Bronchial epithelial cell (primary cell): ENCODE measurements around the gene SGPL1. TPM values are rescaled to one million over a fixed set of nuclear protein-coding genes. Genes with fewer than 3 reads are reported as not detected.

Experiments used
- DNase-seq: peaks from one replicate; pipeline ENCODE4 v3.0.0-alpha.2; 2010; ENCODE audit warnings: low read depth
- FAIRE-seq: peaks from 2 replicates; lab custom pipeline; 2011; peaks lifted over from hg19 to GRCh38; lab: Jason Lieb, UNC
- H3K27me3 ChIP-seq: 2 replicates; pipeline ENCODE4 v1.5.1; 2011; ENCODE audit warnings: low read length; ENCODE audit not compliant: control insufficient read depth, insufficient read depth
- H3K36me3 ChIP-seq: 2 replicates; pipeline ENCODE4 v1.5.1; 2011; ENCODE audit warnings: low read length; ENCODE audit not compliant: control insufficient read depth, insufficient read depth
- H3K4me3 ChIP-seq: 2 replicates; pipeline ENCODE4 v1.5.1; 2011; ENCODE audit warnings: mild to moderate bottlenecking, low read depth, low read length, control low read depth
- total RNA-seq: library from RNA; depleted of rRNA; stranded (reverse); fragments of >200 nt; gene quantifications from 2 replicates; pipeline ENCODE4 v1.2.1, GENCODE V29; 2014
- TF ChIP-seq, protein P1 (sequence below): IDR thresholded peaks from 2 replicates; pipeline ENCODE4 v1.5.1; 2011; ENCODE audit warnings: mild to moderate bottlenecking, moderate library complexity, low read length, control low read depth, inconsistent platforms; ENCODE audit not compliant: insufficient read depth, severe bottlenecking

The SGPL1 gene
- total RNA-seq, 1 donor from 2014 or later = 82.9 TPM

DNA sequence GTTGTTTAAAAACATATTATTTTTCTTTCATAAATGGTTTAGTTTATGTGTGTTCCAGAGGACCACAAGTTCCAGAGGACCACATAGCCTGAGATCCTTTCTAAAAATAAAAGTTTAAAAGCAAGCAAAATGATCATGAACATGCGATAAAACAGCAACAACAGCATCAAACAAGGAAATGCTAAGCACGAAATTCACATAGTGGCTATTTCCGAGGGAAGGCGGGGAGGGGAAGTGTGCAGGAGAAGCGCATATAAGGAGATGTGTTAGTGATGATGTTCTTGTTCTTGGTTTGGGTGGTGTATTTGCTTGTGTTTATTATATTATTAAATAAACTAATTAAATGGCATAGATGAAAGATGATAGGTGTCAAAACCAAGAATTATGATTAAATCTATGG is 31.7 kb upstream of the SGPL1 start:
- peaks cover 1% of the 10 kb centered on the region for H3K27me3 ChIP-seq
- no peak overlapping the region for H3K4me3 ChIP-seq
- TF ChIP-seq, protein P1, sequence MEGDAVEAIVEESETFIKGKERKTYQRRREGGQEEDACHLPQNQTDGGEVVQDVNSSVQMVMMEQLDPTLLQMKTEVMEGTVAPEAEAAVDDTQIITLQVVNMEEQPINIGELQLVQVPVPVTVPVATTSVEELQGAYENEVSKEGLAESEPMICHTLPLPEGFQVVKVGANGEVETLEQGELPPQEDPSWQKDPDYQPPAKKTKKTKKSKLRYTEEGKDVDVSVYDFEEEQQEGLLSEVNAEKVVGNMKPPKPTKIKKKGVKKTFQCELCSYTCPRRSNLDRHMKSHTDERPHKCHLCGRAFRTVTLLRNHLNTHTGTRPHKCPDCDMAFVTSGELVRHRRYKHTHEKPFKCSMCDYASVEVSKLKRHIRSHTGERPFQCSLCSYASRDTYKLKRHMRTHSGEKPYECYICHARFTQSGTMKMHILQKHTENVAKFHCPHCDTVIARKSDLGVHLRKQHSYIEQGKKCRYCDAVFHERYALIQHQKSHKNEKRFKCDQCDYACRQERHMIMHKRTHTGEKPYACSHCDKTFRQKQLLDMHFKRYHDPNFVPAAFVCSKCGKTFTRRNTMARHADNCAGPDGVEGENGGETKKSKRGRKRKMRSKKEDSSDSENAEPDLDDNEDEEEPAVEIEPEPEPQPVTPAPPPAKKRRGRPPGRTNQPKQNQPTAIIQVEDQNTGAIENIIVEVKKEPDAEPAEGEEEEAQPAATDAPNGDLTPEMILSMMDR = no peak
- FAIRE-seq (no peak), DNase-seq (no peak)
- no peaks in the 10 kb centered on the region for H3K36me3 ChIP-seq

DNA sequence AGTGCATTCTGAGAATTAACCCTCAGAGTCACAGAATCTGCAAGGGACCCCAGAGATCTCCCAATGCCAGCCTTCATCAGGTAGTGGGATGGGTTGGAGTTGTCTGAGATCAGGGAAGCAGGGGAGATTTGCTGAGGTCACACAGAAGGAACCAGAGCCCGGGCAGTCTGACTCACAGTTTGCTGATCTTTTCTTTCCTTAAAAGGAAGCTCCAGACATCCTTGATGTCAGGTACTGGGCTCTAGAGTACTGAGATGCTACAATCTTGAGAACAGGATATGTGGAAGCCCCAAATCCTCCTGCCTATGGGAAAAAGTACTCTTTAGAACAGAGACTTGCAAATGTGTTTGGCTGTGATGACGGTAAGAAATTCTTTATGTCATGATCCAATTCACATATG is 31.3 kb upstream of the SGPL1 start:
- no peak overlapping the region for H3K4me3 ChIP-seq
- FAIRE-seq (peak; percentile 13), DNase-seq (peak; percentile 61)
- TF ChIP-seq, protein P1 = no peak
- no peaks in the 10 kb centered on the region for H3K36me3 ChIP-seq
- peaks cover 1% of the 10 kb centered on the region for H3K27me3 ChIP-seq

DNA sequence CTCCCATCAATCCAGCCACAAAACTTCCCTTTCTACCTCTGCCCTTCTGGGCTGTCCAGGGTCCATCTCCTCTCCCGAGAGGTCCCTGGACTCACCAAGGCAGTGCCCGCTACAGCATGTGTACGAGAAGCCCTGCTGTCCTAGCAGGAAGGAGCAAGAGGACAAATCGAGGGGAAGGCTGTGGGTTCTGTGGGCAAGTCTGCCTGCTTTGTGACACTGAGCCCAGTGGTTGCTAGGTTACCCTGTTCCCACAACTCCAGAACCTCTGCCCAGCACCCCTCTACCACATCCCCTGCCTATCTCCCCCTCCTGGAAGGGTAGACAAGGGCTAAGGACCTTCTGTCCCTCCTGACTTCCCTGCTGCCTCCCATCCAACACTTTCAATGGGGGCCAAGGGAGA is 30.6 kb upstream of the SGPL1 start, which contains the start of gene TBATA:
TBATA (minus strand) TSS at position 188 of the 400 bp plus-strand sequence. CDS start 1,998 bp downstream, outside the sequence.
- TF ChIP-seq, protein P1 = no peak
- Histone ChIP-seq H3K27me3 (peaks cover 1% of the 10 kb centered on the region), H3K4me3 (no peak within 1 kb of the TSS), H3K36me3 (no peaks in the 10 kb centered on the region)
- FAIRE-seq = no peak
- DNase-seq = no peak

DNA sequence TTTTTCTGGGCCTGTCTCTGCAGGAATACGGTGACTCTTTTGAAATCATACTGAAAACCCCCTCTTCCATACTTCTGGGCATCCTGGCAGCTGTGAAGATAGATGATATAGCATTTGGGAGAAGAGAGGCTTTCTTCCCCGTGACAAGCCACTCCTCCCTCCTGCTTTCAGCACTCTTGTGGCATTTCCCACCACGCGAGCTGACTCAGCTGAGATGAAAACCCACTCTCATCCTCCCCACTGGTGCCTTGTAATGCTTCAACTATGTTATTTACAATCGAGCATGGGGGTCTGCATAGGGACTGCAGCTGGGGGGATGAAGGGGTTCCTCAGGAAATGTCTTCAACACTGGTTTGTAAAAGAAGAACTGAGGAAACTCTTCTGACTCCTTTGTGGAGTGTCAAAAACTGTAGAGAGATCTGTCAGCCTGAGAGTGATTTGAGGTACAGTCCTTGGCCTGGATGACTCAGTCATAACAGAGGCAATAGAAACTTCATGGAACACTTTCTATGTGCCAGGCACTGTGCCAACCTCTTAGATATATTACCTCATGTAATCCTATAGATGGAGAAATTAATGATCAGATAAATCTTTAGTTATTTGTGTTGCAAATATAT is 28.8 kb upstream of the SGPL1 start:
- H3K27me3 ChIP-seq = no peaks in the 10 kb centered on the region
- H3K36me3 ChIP-seq = no peaks in the 10 kb centered on the region
- DNase-seq (peak; percentile 71), FAIRE-seq (no peak)
- no peak overlapping the region for H3K4me3 ChIP-seq
- TF ChIP-seq, protein P1 = no peak

DNA sequence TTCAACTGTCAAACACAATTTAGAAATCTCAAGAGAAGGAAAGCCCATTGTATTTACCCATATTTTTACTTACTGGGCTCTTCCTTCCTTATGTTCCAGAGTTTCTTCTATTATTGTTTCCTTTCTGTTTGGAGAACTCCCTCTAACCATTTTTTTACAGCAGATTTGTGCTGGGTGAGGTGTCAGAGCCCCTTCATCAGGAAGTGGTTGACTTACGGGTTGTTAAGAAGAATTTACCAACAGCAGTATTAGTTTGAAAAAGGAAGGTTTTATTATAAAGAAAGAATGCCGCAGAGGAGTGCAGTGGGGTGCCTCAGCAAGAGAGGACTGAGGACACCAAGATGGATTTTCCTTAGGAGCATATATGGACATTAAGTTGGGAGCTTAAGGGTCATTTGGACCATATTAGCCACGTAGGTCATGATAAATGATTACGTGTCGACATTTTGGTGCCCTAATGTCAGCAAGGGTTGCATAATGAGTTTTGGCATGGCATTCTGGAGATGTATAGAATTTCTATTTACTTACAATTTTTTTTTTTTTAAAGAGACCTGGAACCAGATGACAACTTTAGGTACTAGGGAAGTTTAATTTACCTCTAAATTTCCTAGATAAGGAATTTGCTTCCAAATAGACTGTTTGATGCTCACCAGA is 24.2 kb upstream of the SGPL1 start:
- H3K36me3 ChIP-seq = no peaks in the 10 kb centered on the region
- peak; percentile 86 for DNase-seq
- no peak for FAIRE-seq
- no peaks in the 10 kb centered on the region for H3K27me3 ChIP-seq
- TF ChIP-seq, protein P1 = no peak
- no peak overlapping the region for H3K4me3 ChIP-seq
